HG03575 (cell line): ENCODE measurements around the gene PPIL6.

Experiments used
- ATAC-seq: cut with Tn5 transposase; IDR thresholded peaks from one replicate; pipeline ENCODE4 v1.9.1; 2021; ENCODE audit not compliant: unreplicated experiment, insufficient number of reproducible peaks, low FRiP score; ENCODE audit errors: extremely low read depth

The PPIL6 gene

GRCh38 chr6:109421184-109421583 is 19.2 kb downstream of the PPIL6 start:
- no peak for ATAC-seq

- ATAC-seq: no peak
Observed at GRCh38 chr6:109420751-109421150, 19.7 kb downstream of the PPIL6 start.

- no peak for ATAC-seq
Observed at GRCh38 chr6:109417646-109418045, 22.8 kb downstream of the PPIL6 start.

GRCh38 chr6:109411034-109411433 is 29.4 kb downstream of the PPIL6 start:
- no peak for ATAC-seq

GRCh38 chr6:109406196-109406595 is 34.2 kb downstream of the PPIL6 start:
- no peak for ATAC-seq

GRCh38 chr6:109397020-109397419 is 43.4 kb downstream of the PPIL6 start:
- no peak for ATAC-seq

GRCh38 chr6:109396046-109396718 is 44.2 kb downstream of the PPIL6 start:
- no peak for ATAC-seq

- ATAC-seq: no peak
Observed at GRCh38 chr6:109393886-109394281, 46.5 kb downstream of the PPIL6 start.

GRCh38 chr6:109393157-109393885 is 47.1 kb downstream of the PPIL6 start:
- ATAC-seq: no peak

- no peak for ATAC-seq
Observed at GRCh38 chr6:109389650-109390274, 50.7 kb downstream of the PPIL6 start.

- no peak for ATAC-seq
Observed at GRCh38 chr6:109388265-109388664, 52.2 kb downstream of the PPIL6 start.

- no peak for ATAC-seq
Observed at GRCh38 chr6:109383438-109383940, 56.9 kb downstream of the PPIL6 start.

- peak; percentile 36 for ATAC-seq
Observed at GRCh38 chr6:109382576-109383437, 57.6 kb downstream of the PPIL6 start.

GRCh38 chr6:109381747-109382575 is 58.5 kb downstream of the PPIL6 start, which contains the start of gene CD164:
Gene CD164, minus strand, starts transcription at chr6:109382467. Its CDS starts 89 bp downstream, at chr6:109382378.
- ATAC-seq: peak; percentile 12

GRCh38 chr6:109381061-109381746 is 59.2 kb downstream of the PPIL6 start:
- ATAC-seq: no peak

- no peak for ATAC-seq
Observed at GRCh38 chr6:109379711-109380110, 60.7 kb downstream of the PPIL6 start.

- no peak for ATAC-seq
Observed at GRCh38 chr6:109377717-109378116, 62.7 kb downstream of the PPIL6 start.
